HUDEP-2 (cell line): Measurements from ENCODE around the gene FNDC3B.

Experiments used
- DNase-seq, 76 experiments: peaks; one replicate each; lab custom pipeline; 2025; ENCODE audit not compliant: unreplicated experiment in 76 of 76; lab: John Stamatoyannopoulos, UW

FNDC3B gene

GRCh38 chr3:172146349-172146748, 107.0 kb downstream of the FNDC3B start:
- DNase-seq, result no peak

GRCh38 chr3:172147113-172147818, 107.9 kb downstream of the FNDC3B start:
- DNase-seq, result no peak

- no peak for DNase-seq
These were observed 108.9 kb downstream of the FNDC3B start for GRCh38 chr3:172148241-172148640.

- no peak for DNase-seq
These were observed 109.6 kb downstream of the FNDC3B start for GRCh38 chr3:172148702-172149565.

- DNase-seq, result no peak
These were observed 110.9 kb downstream of the FNDC3B start for GRCh38 chr3:172150268-172150667.

GRCh38 chr3:172150913-172151650, 111.7 kb downstream of the FNDC3B start:
- DNase-seq, result no peak

GRCh38 chr3:172151651-172152649, 112.6 kb downstream of the FNDC3B start:
- no peak for DNase-seq

GRCh38 chr3:172152874-172153273, 113.5 kb downstream of the FNDC3B start:
- no peak for DNase-seq

GRCh38 chr3:172153335-172153861, 114.0 kb downstream of the FNDC3B start:
- DNase-seq, result no peak

- no peak for DNase-seq
These were observed 115.6 kb downstream of the FNDC3B start for GRCh38 chr3:172154768-172155664.

- DNase-seq, result no peak
These were observed 116.7 kb downstream of the FNDC3B start for GRCh38 chr3:172155897-172156585.

- no peak for DNase-seq
These were observed 117.2 kb downstream of the FNDC3B start for GRCh38 chr3:172156586-172156955.

GRCh38 chr3:172157564-172158258, 118.3 kb downstream of the FNDC3B start:
- no peak for DNase-seq

- DNase-seq, result no peak
These were observed 119.4 kb downstream of the FNDC3B start for GRCh38 chr3:172158741-172159140.

GRCh38 chr3:172159376-172159775, 120.0 kb downstream of the FNDC3B start:
- no peak for DNase-seq

GRCh38 chr3:172159962-172160538, 120.7 kb downstream of the FNDC3B start:
- DNase-seq, result peak in 4 of 76 experiments; percentile 4 to 16 (median 6)

- no peak for DNase-seq
These were observed 121.9 kb downstream of the FNDC3B start for GRCh38 chr3:172161133-172161789.
